HG03439 (cell line): ENCODE measurements around the gene CTCF.

Experiments used
- ATAC-seq: cut with Tn5 transposase; IDR thresholded peaks from one replicate; pipeline ENCODE4 v1.9.1; 2021; ENCODE audit warnings: mild to moderate bottlenecking, moderate library complexity; ENCODE audit not compliant: unreplicated experiment

CTCF gene

DNA sequence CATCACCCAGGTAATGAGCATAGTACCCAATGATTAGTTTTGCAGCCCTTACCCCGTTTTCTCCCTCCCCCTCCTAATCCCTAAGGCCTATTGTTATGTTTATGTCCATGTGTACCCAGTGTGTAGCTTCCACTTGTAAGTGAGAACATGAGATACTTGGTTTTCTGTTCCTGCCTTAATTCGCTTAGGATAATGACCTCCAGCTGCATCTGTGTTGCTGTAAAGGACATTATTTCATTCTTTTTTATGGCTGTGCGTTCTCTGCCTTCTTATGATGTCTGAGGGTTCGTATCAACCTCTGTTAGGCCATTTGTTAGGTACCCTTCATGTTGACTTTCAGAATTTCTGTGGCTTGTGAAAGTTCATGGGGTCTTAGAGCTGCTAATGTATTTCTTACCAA is 31.0 kb downstream of the CTCF start:
- ATAC-seq = no peak

DNA sequence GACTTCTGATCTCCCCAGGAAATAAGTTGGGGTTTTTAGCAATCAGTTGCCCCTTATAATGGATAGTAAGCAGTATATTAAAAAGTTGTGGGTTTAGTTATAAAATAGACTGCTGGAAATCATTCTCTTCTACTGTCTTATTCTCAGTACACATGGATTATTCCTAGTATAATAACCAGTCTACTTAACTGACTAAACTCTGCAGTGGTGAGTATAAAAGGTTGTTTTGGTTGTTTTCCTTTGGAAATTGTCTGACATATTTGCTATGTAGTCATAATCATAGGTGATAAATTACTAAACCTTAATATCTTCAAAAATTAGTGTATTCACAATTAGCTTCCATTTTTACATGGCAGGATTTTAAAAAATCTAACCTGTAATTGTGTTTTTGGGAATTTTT is 31.4 kb downstream of the CTCF start:
- no peak for ATAC-seq

DNA sequence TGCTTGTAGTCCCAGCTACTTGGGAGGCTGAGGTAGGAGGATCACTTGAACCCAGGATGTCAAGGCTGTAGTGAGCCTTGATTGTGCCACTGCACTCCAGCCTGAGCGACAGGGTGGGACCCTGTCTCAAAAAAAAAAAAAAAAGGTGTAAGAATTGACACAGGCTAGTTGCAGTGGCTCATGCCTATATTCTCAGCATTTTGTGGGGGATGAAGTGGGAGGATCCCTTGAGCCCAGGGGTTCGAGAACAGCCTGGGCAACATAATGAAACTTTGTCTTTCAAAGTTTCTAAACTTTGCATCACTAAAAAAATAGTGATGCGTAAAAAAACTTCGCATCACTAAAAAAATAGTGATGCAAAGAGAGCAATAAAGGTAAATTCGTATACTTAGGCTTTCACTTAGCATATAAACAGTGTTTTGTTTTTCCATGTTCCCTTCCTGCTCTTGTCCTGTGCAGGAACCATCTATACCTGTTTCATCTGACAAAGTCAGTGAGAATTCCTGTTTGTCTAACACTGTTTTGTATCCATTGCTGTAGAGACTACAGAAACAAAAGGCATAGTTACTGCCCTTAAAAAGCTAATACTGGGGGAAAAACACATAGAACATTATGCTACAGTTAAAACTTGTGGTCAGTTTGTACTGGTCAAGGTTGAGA is 32.1 kb downstream of the CTCF start:
- no peak for ATAC-seq

DNA sequence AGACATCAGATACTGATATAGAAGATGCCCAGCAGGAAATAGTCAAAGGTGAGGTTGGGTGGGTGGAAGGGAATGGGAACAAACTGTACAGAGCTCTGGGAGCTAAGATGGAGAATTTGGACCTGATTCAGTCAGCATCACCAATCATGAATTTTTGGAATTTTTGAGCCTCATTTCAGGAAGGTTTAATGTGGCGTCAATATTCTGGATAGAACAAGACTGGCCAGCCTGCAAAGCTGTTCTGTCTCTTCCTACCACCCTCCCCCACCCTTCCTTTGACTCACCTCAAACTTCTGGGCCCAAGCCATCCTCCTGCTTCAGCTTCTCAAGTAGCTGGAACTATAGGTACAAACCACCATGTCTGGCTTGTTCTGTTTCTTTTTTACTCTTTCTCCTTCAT is 32.6 kb downstream of the CTCF start:
- ATAC-seq = no peak

DNA sequence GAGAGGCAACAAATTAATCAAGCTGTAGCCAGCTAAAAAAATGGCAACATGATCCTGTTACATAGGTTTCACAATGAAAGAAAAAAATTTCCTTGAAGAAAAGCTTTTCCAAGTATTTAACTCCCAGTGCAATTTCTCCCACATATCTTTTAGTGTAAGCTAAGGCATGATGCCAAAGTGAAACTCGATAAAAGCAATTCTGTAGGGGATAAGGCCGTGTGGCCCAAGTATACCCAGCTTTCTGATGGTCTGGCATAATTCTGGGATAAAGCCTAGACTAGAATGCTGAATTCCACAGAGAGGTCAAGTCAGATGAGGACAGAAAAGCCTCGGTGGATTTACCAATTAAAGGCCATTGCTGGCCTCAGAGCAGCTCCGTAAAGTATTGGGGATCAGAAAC is 36.2 kb downstream of the CTCF start:
- ATAC-seq = no peak

DNA sequence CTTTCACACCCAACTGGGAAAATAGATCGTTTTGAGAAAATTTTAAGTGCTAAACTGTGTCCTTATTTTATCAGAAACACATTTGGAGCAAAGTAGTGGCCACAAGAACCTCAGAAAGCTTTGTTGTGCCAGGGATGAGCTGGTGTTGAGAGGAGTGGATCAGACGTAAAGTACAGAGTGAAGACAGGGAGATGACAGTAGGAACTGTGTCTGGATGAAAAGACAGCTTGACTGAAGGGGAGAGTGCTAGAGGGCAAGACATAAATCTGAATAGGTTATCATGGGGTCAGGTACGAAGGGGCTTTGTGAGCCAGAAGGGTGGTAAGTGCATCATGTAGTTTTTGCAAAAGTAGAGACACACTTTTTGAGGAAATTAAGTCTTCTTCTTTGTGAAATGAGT is 43.3 kb downstream of the CTCF start:
- no peak for ATAC-seq

DNA sequence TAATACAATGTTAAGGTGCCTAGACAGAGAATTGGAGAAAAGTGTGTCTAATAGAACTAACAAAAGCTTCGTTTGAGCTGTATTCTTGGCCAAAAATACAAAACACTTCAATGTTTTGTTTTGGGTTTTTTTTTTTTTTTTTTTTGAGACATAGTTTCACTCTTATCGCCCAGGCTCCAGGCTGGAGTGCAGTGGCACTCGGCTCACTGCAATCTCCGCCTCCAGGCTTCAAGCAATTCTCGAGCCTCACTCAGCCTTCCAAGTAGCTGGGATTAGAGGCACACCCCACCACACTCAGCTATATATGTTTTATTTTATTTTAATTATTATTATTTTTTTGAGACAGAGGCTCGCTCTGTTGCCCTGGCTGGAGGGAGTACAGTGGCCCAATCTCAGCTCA is 44.3 kb downstream of the CTCF start:
- ATAC-seq = no peak

DNA sequence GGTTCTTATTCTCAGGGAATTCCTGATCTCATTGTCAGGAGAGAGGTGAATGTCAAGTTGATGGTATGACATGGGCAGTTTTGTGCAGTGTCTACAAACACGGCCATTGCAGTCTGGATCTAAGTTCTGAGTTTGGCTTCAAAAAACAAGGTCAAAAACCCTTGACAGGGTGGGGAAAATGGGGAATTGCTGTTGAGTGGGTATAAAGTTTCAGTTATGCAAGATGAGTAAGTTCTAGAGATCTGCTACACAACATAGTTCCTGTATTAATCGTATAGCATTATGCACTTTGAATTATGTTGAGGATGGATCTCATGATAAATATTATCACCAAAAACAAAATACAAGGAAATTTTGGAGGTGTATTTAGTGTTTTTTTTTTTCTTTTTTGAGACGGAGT is 46.0 kb downstream of the CTCF start:
- no peak for ATAC-seq

DNA sequence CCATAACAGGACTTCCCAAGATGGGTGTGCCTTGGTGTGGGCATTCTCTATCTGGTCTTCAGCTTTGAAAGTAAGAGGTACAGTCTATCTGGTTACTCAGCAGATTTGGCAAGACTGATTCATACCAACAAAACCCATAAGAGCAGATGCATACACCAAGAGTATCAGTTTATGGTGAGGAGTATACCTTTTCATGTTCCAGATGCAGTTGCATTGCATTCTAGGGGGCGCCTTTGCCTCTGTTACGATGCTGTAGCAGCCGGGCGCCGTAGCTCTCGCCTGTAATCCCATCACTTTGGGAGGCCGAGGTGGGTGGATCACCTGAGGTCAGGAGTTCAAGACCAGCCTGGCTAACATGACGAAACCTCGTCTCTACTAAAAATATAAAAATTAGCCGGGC is 51.5 kb downstream of the CTCF start:
- no peak for ATAC-seq

DNA sequence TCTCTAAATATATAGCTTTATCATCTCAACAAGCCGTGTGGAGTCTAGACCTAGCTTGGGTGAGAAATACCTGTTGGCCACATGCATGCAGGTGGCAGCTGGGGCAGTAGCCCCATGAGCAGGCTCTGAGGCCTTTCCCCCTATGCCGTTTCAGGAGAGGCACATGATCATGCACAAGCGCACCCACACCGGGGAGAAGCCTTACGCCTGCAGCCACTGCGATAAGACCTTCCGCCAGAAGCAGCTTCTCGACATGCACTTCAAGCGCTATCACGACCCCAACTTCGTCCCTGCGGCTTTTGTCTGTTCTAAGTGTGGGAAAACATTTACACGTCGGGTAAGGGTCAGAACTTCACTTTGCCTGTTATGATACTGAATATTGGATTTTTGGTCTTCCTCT is 65.9 kb downstream of the CTCF start:
- no peak for ATAC-seq

DNA sequence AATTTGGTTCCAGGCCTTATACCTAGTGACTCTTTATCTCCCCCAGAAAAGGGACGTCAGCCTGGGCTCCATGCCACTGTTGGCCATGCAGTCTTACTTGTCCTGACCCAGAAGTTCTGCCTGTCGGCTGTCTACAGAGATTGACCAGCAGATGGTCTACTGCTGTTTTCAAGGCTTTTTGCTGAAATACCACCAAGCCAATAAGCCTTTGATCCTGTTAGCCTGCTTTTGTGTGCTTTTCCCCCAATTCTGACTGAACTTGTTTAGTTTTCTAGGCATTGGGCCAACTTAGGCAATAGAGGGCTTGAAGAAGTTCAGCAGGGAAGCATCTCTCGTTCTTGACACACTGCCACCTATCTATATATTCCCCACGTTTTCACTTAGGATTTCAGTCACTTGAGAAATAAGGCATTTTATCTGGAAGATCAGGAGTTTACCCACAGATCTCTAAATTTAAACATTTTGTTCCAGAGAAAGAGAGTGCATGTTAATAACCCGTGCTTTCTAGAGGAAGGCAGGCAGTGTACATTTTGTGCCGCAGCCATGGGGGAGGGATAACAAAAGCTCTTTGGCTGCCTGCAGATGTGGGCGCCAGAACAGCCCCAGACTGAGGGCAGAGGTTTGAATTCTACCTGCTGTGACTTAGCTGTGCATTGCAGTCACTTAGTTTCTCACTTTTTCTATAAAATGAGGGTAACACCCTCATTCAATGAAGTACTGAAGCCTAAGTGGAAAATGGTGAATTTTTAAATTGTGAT is 70.3 kb downstream of the CTCF start:
- ATAC-seq = no peak

DNA sequence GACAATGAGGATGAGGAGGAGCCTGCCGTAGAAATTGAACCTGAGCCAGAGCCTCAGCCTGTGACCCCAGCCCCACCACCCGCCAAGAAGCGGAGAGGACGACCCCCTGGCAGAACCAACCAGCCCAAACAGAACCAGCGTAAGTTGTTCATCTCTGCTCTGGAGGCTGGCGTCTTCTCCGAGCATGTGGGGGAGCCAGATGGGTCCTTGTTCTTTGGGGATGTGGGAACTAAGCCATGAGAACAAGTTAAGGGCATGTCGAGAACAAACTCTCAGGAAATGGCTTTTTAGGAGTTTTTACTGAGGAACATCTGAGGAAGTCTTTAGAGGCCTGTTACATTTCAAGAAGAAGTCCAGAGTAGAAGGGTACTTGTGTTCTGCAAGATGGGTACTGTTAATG is 74.4 kb downstream of the CTCF start:
- ATAC-seq = no peak

DNA sequence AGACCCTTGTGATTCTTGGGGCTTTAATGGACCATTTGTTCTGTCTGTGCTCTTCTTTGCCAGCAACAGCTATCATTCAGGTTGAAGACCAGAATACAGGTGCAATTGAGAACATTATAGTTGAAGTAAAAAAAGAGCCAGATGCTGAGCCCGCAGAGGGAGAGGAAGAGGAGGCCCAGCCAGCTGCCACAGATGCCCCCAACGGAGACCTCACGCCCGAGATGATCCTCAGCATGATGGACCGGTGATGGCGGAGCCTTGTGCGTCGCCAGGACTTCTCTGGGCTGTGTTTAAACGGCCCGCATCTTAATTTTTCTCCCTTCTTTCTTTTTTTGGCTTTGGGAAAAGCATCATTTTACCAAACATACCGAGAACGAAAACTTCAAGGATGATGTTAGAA is 75.3 kb downstream of the CTCF start:
- no peak for ATAC-seq

DNA sequence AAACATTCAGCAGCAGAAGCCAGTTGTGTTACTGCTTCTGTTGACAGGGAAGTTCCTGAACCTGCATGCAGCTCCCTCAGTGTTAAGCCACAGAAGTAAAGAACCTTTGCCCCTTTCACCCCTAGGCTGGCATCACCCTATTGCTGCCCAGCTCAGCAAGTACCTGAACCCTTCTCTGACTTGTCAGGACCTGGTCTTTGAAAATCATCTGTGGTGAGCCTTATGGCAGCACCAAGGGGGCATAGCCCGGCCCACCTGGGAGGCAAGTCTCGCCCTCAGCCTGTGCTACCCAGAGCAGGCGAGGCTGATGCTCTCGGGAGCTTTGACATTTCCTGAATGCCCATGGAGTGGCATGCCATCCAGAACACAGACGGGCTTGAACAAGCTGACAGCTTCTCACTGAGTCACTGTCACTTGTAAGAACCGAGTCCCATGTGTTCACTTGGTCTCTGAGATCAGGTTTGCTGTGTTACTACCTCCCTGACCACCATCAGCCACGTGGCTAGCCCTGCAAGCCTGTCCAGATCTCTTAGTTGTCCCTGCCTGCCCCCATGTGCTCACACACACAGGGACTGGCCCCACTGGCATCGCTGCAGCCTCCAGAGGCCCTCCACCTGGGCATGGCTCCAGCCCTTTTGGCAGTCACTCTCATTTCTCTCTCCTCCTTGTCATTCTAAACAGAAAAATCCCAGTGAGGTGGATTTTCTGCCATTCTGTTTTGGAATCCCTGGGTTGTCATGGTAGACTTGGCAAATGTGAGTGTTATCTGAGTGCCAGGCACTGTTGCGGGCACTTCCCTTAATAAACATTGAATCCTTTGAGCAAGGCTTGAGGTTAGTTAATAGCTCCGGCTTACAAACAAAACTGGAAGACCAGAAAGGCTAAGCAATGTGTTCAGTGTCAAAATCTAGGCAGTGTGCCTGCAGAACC is 79.7 kb downstream of the CTCF start:
- no peak for ATAC-seq

DNA sequence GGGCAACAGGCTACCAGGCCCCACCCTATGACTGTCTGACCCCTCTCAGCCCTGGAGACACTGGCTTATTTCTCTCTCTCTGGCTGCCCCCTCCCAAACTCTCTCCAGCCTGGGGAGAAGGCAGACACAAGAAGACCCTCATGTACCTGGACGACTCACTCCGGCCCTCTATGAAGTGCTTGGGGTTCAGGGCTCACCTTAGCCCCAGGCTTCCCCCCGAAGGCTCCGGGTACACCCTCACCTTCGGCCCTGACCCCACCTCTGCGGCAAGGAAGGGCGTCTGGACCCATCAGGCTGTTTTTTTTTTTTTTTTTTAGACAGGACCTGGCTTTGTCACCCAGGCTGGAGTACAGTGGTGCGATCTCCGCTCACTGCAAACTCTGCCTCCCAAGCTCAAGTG is 81.7 kb downstream of the CTCF start:
- ATAC-seq = no peak

DNA sequence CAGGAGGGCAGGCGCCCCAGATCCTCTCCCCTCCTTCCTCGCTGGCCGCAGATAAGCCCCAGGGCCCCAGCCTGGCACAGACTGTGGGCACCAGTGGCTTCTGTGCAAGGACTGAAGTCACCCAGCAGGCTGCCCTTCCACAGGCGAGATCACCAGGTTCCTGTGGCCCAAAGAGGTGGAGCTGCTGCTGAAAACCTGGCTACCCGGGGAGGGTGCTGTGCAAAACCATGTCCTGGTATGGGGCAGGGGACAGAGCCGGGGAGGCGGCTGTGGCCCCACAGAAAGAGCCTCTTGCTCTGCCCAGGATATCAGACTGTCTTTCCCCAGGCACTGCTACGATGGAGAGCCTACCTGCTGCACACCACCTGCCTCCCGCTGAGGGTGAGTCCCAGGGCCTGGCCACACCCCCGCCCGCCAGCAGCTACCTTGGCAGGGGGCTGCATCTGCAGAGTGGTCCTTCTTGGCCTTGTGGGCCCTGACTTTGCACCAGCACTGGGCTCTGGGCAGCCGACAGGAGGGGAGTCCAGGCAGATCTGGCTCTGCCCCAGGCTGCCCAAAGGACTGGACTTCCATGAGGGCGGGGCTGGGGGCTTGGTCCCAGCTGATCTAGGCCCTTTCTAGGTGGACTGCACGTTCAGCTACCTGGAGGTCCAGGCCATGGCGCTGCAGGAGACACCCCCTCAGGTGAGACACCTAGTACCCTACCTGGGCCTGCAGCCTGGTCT is 83.2 kb downstream of the CTCF start:
- no peak for ATAC-seq

DNA sequence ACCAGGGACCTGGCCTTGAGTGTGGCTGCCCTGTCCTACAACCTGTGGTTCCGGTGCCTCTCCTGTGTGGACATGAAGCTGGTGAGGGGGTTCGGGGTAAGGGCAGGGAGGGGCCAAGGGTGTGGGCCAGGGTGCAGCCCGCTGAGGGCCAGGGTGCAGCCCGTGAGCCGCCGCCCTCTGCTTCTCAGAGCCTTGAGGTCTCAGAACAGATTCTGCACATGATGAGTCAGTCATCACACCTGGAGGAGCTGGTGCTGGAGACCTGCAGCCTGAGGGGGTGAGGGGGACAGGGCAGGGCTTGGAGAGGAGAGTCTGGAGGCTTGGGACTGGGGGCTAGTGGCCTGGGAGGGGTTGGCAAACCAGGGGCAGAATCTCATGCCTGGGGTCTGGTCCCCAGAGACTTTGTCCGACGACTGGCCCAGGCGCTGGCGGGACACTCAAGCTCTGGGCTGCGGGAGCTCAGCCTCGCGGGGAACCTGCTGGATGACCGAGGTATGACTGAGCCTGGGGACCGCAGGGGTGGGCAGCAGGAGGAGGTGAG is 84.9 kb downstream of the CTCF start:
- ATAC-seq = no peak

DNA sequence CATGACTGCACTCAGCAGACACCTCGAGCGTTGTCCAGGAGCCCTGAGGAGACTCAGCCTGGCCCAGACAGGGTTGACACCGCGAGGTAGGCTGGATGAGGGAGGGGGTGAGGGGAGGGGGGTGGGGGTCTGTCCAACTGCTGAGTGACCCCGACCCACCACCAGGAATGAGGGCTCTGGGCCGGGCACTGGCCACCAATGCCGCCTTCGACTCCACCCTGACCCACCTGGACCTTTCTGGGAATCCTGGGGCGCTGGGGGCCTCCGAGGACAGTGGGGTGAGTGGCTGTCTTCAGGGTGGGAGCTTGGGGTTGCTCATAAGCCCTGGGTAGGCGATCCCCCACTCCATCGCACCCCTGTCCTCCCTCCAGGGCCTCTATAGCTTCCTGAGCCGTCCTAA is 85.4 kb downstream of the CTCF start:
- ATAC-seq = no peak

DNA sequence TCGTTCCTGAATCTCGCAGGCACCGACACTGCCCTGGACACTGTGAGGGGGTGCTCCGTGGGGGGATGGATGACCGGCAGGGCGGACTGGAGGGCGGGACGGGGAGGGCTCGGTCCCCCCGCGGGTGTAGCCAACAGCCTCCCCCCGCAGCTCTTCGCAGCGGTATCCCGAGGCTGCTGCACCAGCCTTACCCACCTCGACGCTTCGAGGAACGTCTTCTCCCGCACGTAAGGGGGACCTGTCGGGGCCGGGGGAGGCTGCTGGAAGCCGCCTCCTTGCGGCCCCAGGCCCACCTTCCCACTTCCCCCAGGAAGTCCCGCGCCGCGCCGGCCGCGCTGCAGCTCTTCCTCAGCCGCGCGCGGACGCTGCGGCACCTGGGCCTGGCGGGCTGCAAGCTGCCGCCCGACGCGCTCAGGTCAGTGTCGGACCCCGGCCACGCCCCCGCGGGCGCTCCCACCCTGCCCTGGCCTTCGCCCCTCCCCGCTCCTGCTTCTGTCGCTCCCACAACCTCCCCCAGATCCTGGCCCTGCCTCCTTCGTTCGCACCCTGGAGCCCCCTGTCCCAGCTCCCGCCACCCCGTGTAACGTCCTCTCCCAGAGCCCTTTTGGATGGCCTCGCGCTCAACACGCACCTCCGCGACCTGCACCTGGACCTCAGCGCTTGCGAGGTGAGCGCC is 85.9 kb downstream of the CTCF start:
- no peak for ATAC-seq

DNA sequence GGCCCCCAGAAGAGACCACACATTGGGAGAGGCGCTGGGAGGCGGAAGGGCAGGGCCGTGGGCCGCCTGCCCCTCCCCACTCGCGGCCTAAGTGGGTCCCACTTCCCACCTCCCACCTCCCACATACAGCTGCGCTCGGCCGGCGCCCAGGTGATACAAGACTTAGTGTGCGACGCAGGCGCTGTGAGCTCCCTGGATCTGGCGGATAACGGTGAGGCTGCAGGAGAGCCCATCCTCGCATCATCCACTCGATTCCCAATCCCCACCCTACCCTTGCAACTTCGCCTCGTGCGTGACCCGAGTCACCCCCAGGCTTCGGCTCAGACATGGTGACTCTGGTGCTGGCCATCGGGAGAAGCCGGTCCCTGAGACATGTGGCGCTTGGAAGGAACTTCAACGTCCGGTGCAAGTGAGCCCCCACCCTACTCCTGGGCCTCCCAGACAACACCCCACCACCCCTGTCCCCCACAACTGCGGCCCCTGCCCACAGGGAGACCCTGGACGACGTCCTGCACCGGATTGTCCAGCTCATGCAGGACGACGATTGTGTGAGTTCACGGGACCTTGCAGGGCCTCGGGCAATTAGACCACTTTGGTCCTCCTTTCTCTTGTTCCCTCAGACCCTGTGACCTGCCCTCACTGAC is 86.6 kb downstream of the CTCF start:
- no peak for ATAC-seq
